BE2C (cell line): ENCODE data around the gene TTC6.

Experiments used
- DNase-seq: peaks from one replicate; pipeline ENCODE4 v3.0.0-alpha.2; 2020
- H3K27me3 ChIP-seq: fragments of 250-450 bp; sonication (Bioruptor Pico); 2 replicates; pipeline ENCODE4 v1.5.1; 2020; ENCODE audit warnings: mild to moderate bottlenecking
- H3K36me3 ChIP-seq: fragments of 250-450 bp; sonication (Bioruptor Pico); 2 replicates; pipeline ENCODE4 v1.5.1; 2020; ENCODE audit warnings: mild to moderate bottlenecking
- H3K4me1 ChIP-seq: fragments of 250-450 bp; sonication (Bioruptor Pico); 2 replicates; pipeline ENCODE4 v1.5.1; 2020
- H3K4me3 ChIP-seq: 2 replicates; pipeline ENCODE4 v1.5.1; 2011; ENCODE audit warnings: low read depth, low read length
- H3K9me3 ChIP-seq: fragments of 250-450 bp; sonication (Bioruptor Pico); 2 replicates; pipeline ENCODE4 v1.5.1; 2020
- TF ChIP-seq, protein P1 (sequence below): IDR thresholded peaks from 2 replicates; pipeline ENCODE4 v1.5.1; 2012; ENCODE audit warnings: mild to moderate bottlenecking, low read depth, low read length

The TTC6 gene

DNA sequence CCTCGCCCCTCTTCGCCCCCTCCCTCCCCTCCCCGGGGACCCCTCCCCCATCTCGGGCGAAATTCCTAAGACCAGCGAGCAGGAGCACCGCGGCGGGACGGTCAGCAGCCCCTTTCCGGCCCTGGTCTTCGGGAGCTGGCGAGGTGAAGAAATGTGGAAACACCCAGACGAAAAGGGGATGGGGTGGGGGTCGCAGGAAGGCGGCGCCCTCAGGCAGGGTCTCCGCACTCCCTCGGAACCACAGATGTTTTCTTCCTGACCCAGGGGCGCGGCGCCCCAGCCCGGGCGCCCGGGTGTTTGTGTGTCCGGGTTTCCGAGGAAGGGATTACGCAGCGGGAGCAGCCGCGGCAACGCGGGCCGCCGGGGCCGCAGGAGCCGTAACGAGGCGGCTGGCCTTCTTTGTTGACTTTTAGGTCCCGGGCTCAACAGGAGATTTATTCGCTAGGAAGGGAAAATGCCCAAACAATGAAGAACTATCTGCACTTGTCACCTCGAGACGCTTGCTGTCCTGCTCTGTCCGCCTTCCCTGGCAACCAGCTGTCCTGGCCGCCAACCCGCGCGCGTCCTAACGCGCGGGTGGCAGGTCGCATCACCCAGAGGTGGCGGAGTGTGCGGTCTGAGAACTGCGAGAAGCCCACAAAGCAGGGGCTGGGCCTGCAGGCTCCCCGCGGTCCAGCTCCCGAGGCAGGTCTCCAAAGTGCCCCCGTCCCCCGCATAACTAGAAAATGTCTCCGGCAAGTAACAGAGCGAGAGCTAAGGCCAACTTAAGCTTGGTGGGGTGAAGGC is 7.4 kb upstream of the TTC6 start:
- peaks cover 97% of the 10 kb centered on the region for H3K27me3 ChIP-seq
- no peak for DNase-seq
- H3K4me3 ChIP-seq = no peak overlapping the region
- H3K9me3 ChIP-seq = no peaks in the 10 kb centered on the region
- TF ChIP-seq, protein P1, sequence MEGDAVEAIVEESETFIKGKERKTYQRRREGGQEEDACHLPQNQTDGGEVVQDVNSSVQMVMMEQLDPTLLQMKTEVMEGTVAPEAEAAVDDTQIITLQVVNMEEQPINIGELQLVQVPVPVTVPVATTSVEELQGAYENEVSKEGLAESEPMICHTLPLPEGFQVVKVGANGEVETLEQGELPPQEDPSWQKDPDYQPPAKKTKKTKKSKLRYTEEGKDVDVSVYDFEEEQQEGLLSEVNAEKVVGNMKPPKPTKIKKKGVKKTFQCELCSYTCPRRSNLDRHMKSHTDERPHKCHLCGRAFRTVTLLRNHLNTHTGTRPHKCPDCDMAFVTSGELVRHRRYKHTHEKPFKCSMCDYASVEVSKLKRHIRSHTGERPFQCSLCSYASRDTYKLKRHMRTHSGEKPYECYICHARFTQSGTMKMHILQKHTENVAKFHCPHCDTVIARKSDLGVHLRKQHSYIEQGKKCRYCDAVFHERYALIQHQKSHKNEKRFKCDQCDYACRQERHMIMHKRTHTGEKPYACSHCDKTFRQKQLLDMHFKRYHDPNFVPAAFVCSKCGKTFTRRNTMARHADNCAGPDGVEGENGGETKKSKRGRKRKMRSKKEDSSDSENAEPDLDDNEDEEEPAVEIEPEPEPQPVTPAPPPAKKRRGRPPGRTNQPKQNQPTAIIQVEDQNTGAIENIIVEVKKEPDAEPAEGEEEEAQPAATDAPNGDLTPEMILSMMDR = no peak
- no peaks in the 10 kb centered on the region for H3K36me3 ChIP-seq
- no peaks in the 10 kb centered on the region for H3K4me1 ChIP-seq

DNA sequence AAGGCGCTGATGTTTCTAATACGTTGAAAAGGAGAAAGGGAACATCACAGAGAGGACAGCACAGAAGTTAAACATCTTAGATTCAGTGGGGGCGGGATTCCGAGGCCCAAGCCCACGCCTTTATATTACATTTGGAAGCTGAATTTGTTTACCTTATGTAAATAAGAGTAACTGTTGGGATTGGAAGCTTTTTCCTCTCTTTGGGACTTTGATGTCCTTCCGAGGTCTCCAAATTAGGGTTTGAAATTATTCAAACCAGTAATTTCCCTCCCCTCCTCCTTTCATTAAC is 6.8 kb upstream of the TTC6 start:
- Histone ChIP-seq H3K4me3 (no peak overlapping the region), H3K36me3 (no peaks in the 10 kb centered on the region), H3K9me3 (no peaks in the 10 kb centered on the region), H3K27me3 (peaks cover 97% of the 10 kb centered on the region), H3K4me1 (no peaks in the 10 kb centered on the region)
- TF ChIP-seq, protein P1 = no peak
- no peak for DNase-seq

DNA sequence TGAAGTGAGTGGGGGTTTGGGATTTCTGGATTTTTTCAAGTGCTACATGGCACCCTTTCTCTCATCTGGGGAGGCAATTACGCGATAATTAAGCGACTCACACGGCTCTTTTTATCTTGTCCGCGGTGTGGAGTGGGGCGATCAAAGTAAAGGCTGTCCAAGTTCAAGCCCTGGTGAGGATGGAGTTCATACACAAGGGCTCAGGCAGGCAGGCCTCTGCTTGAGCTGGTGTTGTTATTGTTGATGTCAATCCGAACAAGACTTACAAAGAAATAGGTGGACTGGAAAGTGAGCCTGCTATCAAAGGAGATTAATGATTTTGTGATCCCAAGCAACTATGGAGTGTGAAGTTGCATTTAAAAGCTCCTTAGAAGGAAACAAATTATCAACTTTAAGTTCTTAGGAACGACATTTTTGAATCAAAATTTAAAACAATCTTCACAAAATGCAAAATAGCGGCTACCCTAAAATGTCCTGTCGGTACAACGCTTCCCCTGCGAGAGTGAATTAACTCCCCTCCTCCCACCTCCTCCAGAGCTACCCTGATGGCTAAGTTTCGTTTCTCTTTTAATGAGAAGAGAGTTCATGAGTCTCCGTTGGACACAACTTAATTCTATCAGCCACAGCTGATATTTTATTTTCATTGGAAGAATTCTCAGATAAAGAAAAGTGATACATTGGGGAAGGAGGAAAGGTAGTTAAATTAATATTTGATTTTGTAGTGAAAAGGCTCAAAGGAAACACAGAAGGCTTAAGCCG is 6.3 kb upstream of the TTC6 start:
- Histone ChIP-seq H3K4me3 (no peak overlapping the region), H3K4me1 (no peaks in the 10 kb centered on the region), H3K9me3 (no peaks in the 10 kb centered on the region), H3K36me3 (no peaks in the 10 kb centered on the region), H3K27me3 (peaks cover 97% of the 10 kb centered on the region)
- no peak for DNase-seq
- TF ChIP-seq, protein P1 = no peak

DNA sequence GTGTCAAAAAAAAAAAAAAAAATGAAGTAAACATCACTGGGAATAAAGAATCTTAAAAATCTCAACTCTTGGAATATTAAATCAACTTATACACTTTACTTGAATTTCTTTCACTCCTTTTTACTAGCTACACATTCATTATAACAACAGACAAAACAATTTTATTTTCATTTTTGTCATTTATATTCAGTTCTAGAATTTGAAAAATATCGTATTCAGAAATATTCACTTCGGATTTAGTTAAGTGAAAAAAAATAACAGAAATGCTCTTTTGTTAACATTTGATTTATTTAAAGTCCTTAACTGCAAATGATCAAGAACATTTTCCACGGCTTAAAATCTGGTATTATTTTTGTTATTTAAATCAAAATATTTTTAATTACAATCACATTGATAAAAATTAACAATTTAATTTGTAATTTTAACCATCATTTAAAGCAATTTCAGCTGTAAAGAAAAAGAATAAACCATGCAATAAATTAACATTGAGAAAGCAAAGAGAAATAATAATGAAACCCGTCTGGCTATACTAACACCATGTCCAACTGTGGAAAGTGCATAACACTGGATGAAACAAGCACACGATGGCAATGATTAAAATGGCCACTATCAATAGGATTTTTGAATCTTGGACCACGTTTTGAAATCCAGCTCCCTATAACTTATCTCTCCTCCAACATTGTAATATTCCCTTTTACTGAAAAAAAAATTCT is 5.6 kb upstream of the TTC6 start:
- H3K4me3 ChIP-seq = no peak overlapping the region
- TF ChIP-seq, protein P1 = no peak
- peaks cover 97% of the 10 kb centered on the region for H3K27me3 ChIP-seq
- no peaks in the 10 kb centered on the region for H3K36me3 ChIP-seq
- no peaks in the 10 kb centered on the region for H3K4me1 ChIP-seq
- DNase-seq = no peak
- no peaks in the 10 kb centered on the region for H3K9me3 ChIP-seq

DNA sequence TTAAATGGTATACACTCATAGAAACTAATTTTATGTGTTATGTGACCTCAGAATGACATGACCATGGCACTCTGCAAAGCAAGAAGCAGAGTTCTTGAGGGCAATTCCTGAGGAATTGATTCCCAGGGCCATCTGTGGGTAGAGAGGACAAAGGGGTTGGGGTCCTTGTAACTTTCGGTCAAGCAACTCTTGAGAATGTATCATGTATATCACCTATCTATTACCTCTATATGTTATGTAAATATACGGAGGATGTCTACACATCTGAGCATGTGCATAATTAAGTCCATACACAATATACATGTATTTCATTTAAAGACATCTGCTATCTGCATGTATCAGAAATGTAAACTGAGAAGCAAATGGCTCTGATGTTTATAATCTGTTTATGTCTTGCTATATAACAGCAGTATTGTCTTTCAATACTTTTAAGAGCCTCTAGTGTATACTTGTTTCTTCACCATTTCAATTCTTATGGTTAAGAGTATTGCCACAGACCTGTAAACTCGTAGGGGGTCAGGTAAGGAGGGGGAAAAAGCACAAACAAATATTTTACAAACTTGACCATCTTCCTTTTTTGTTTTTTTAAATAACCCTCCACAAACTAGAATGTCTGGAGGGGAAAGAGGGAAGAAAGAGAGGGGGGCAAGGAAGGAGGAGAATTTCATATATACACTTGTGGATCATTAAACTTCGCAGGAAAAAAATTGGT is 4.8 kb upstream of the TTC6 start:
- Histone ChIP-seq H3K36me3 (no peaks in the 10 kb centered on the region), H3K27me3 (peaks cover 97% of the 10 kb centered on the region), H3K4me3 (no peak overlapping the region), H3K9me3 (no peaks in the 10 kb centered on the region), H3K4me1 (no peaks in the 10 kb centered on the region)
- TF ChIP-seq, protein P1 = no peak
- DNase-seq = no peak
